Stomach smooth muscle (tissue), 2 donors: ENCODE data around the gene LBH.

ENCODE experiments used
- H3K27ac ChIP-seq: one replicate; pipeline ENCODE4 v1.7.0; 2013; ENCODE audit warnings: mild to moderate bottlenecking, low read length, inconsistent platforms
- H3K27me3 ChIP-seq, 2 donors: one replicate each; pipeline ENCODE4 v1.7.0; 2013; ENCODE audit warnings: low read length in 2 of 2; ENCODE audit not compliant: insufficient read depth in 2 of 2, control insufficient read depth in 1 of 2
- H3K36me3 ChIP-seq, 2 donors: one replicate each; pipeline ENCODE4 v1.7.0; 2013; ENCODE audit warnings: low read length in 2 of 2; ENCODE audit not compliant: control insufficient read depth in 2 of 2, insufficient read depth in 2 of 2
- H3K4me1 ChIP-seq: one replicate; pipeline ENCODE4 v1.7.0; 2013; ENCODE audit warnings: low read length; ENCODE audit not compliant: control insufficient read depth, insufficient read depth
- H3K4me3 ChIP-seq, 2 donors: one replicate each; pipeline ENCODE4 v1.7.0; 2013; ENCODE audit warnings: low read length in 2 of 2
- H3K9ac ChIP-seq, 2 donors: one replicate each; pipeline ENCODE4 v1.7.0; 2013; ENCODE audit warnings: low read length in 2 of 2, mild to moderate bottlenecking in 1 of 2
- H3K9me3 ChIP-seq, 2 donors: one replicate each; pipeline ENCODE4 v1.7.0; 2013; ENCODE audit warnings: low read length in 2 of 2; ENCODE audit not compliant: control insufficient read depth in 2 of 2
- donor health status: healthy.
- donor health status: Pancreatic carcinoma.

The LBH gene

GRCh38 chr2:30197570-30198192 lies 33.7 kb upstream of the LBH start:
- Histone ChIP-seq H3K9me3 (no peaks in the 10 kb centered on the region), H3K4me1 (no peaks in the 10 kb centered on the region), H3K4me3 (no peak overlapping the region), H3K36me3 (no peaks in the 10 kb centered on the region), H3K27me3 (no peaks in the 10 kb centered on the region), H3K27ac (no peak overlapping the region), H3K9ac (no peak overlapping the region)

- Histone ChIP-seq H3K27me3 (no peaks in the 10 kb centered on the region), H3K9me3 (no peaks in the 10 kb centered on the region), H3K4me3 (no peak overlapping the region), H3K27ac (no peak overlapping the region), H3K36me3 (no peaks in the 10 kb centered on the region), H3K9ac (no peak overlapping the region), H3K4me1 (peaks cover 4% of the 10 kb centered on the region)
These were observed 29.3 kb upstream of the LBH start for GRCh38 chr2:30201990-30202389.

GRCh38 chr2:30203156-30203555 lies 28.2 kb upstream of the LBH start:
- H3K4me1 ChIP-seq, result peaks cover 4% of the 10 kb centered on the region
- no peaks in the 10 kb centered on the region for H3K9me3 ChIP-seq
- H3K9ac ChIP-seq, result no peak overlapping the region
- no peaks in the 10 kb centered on the region for H3K27me3 ChIP-seq
- no peak overlapping the region for H3K27ac ChIP-seq
- peak overlapping the region in 1 of 2 donors; percentile 15 for H3K4me3 ChIP-seq
- no peaks in the 10 kb centered on the region for H3K36me3 ChIP-seq

GRCh38 chr2:30204281-30204680 lies 27.1 kb upstream of the LBH start:
- Histone ChIP-seq H3K27ac (no peak overlapping the region), H3K36me3 (no peaks in the 10 kb centered on the region), H3K9ac (no peak overlapping the region), H3K4me3 (no peak overlapping the region), H3K9me3 (no peaks in the 10 kb centered on the region), H3K27me3 (no peaks in the 10 kb centered on the region), H3K4me1 (peaks cover 7% of the 10 kb centered on the region)

GRCh38 chr2:30205456-30205855 lies 25.9 kb upstream of the LBH start:
- H3K4me3 ChIP-seq, result no peak overlapping the region
- H3K9me3 ChIP-seq, result no peaks in the 10 kb centered on the region
- peaks cover 7% of the 10 kb centered on the region for H3K4me1 ChIP-seq
- H3K27me3 ChIP-seq, result no peaks in the 10 kb centered on the region
- H3K36me3 ChIP-seq, result no peaks in the 10 kb centered on the region
- no peak overlapping the region for H3K27ac ChIP-seq
- no peak overlapping the region for H3K9ac ChIP-seq

- no peak overlapping the region for H3K9ac ChIP-seq
- H3K4me3 ChIP-seq, result no peak overlapping the region
- H3K4me1 ChIP-seq, result peaks cover 7% of the 10 kb centered on the region
- H3K36me3 ChIP-seq, result no peaks in the 10 kb centered on the region
- no peaks in the 10 kb centered on the region for H3K27me3 ChIP-seq
- H3K9me3 ChIP-seq, result no peaks in the 10 kb centered on the region
- H3K27ac ChIP-seq, result no peak overlapping the region
These were observed 24.6 kb upstream of the LBH start for GRCh38 chr2:30206461-30207430.

- Histone ChIP-seq H3K9ac (no peak overlapping the region), H3K9me3 (no peaks in the 10 kb centered on the region)
These were observed 22.9 kb upstream of the LBH start for GRCh38 chr2:30208453-30208852.

GRCh38 chr2:30209227-30209626 lies 22.1 kb upstream of the LBH start:
- H3K27me3 ChIP-seq, result no peaks in the 10 kb centered on the region

More at GRCh38 chr2:30208453-30208852, 22.9 kb upstream of the LBH start:
- H3K4me1 ChIP-seq, result peaks cover 3% of the 10 kb centered on the region
- H3K36me3 ChIP-seq, result no peaks in the 10 kb centered on the region
- no peaks in the 10 kb centered on the region for H3K27me3 ChIP-seq
- no peak overlapping the region for H3K4me3 ChIP-seq
- H3K27ac ChIP-seq, result no peak overlapping the region

GRCh38 chr2:30213326-30213725 lies 18.0 kb upstream of the LBH start:
- Histone ChIP-seq H3K9me3 (no peaks in the 10 kb centered on the region), H3K27ac (no peak overlapping the region), H3K4me3 (no peak overlapping the region), H3K4me1 (peaks cover 3% of the 10 kb centered on the region), H3K9ac (no peak overlapping the region), H3K27me3 (no peaks in the 10 kb centered on the region), H3K36me3 (no peaks in the 10 kb centered on the region)

More at GRCh38 chr2:30209227-30209626, 22.1 kb upstream of the LBH start:
- no peak overlapping the region for H3K9ac ChIP-seq
- H3K9me3 ChIP-seq, result no peaks in the 10 kb centered on the region
- H3K4me3 ChIP-seq, result no peak overlapping the region
- H3K4me1 ChIP-seq, result peaks cover 3% of the 10 kb centered on the region
- no peak overlapping the region for H3K27ac ChIP-seq
- H3K36me3 ChIP-seq, result no peaks in the 10 kb centered on the region

GRCh38 chr2:30213907-30214463 lies 17.3 kb upstream of the LBH start:
- H3K4me3 ChIP-seq, result no peak overlapping the region
- no peak overlapping the region for H3K27ac ChIP-seq
- no peaks in the 10 kb centered on the region for H3K27me3 ChIP-seq
- H3K9ac ChIP-seq, result no peak overlapping the region
- H3K36me3 ChIP-seq, result no peaks in the 10 kb centered on the region
- H3K9me3 ChIP-seq, result no peaks in the 10 kb centered on the region
- H3K4me1 ChIP-seq, result no peaks in the 10 kb centered on the region
